H1 (cell line): ENCODE data around the gene ACRV1. TPM values are rescaled to one million over a fixed set of nuclear protein-coding genes. Genes with fewer than 3 reads are reported as not detected.

Experiments used
- CTCF ChIA-PET: fragments of 300-600 bp; sonication (Branson Sonifier 250); formaldehyde crosslinking; loops from one replicate; lab custom pipeline; 2021; ENCODE audit not compliant: partially characterized antibody; lab: Charles Lee
- POLR2A ChIA-PET: fragments of 300-600 bp; sonication (Branson Sonifier 250); formaldehyde crosslinking; loops from one replicate; lab custom pipeline; 2021; ENCODE audit warnings: inconsistent platforms; ENCODE audit not compliant: partially characterized antibody; lab: Charles Lee
- DNase-seq, 2 experiments: peaks; one replicate each; pipeline versions ENCODE4 v3.0.0 to v3.0.0-alpha.2; 2010 to 2022; ENCODE audit warnings: low spot score in 2 of 2, low read depth in 1 of 2, mixed read lengths in 1 of 2
- FAIRE-seq: peaks from 2 replicates; lab custom pipeline; 2011; peaks lifted over from hg19 to GRCh38; lab: Jason Lieb, UNC
- H2AFZ ChIP-seq: 2 replicates; pipeline ENCODE4 v1.8.1; 2012; ENCODE audit warnings: low read length, inconsistent platforms
- H2AK5ac ChIP-seq: 2 replicates; pipeline ENCODE4 v1.6.1; 2013; ENCODE audit warnings: low read depth, low read length
- H2BK120ac ChIP-seq: replicated peaks from 2 replicates; pipeline ENCODE3; 2013; ENCODE audit warnings: low read depth, low read length, inconsistent platforms
- H2BK12ac ChIP-seq: 2 replicates; pipeline ENCODE4 v1.6.1; 2013; ENCODE audit warnings: low read depth, low read length
- H2BK15ac ChIP-seq: 2 replicates; pipeline ENCODE4 v1.6.1; 2013; ENCODE audit warnings: low read length
- H2BK20ac ChIP-seq: 2 replicates; pipeline ENCODE4 v1.6.1; 2013; ENCODE audit warnings: low read length
- H2BK5ac ChIP-seq: 2 replicates; pipeline ENCODE4 v1.6.1; 2013; ENCODE audit warnings: low read depth, low read length
- H3K14ac ChIP-seq: 2 replicates; pipeline ENCODE4 v1.6.1; 2013; ENCODE audit warnings: inconsistent platforms; ENCODE audit not compliant: insufficient read length
- H3K18ac ChIP-seq: 2 replicates; pipeline ENCODE4 v1.6.1; 2013; ENCODE audit warnings: low read length; ENCODE audit errors: extremely low read depth
- H3K23ac ChIP-seq: 2 replicates; pipeline ENCODE4 v1.6.1; 2013; ENCODE audit warnings: inconsistent platforms; ENCODE audit not compliant: insufficient read length
- H3K23me2 ChIP-seq: 2 replicates; pipeline ENCODE4 v1.6.1; 2013; ENCODE audit warnings: low read depth, low read length
- H3K27ac ChIP-seq: 2 replicates; pipeline ENCODE4 v1.6.1; 2011; ENCODE audit warnings: low read depth, low read length, inconsistent platforms
- H3K27me3 ChIP-seq, 4 experiments: replicated peaks in 1 of 4; 1 replicate in 1 of 4; 2 replicates in 3 of 4; pipeline versions ENCODE4 v1.6.1 to v1.8.1; 2011 to 2013; ENCODE audit warnings: low read length in 3 of 4, mild to moderate bottlenecking in 3 of 4, inconsistent platforms in 2 of 4, mixed read lengths in 2 of 4, moderate library complexity in 1 of 4; ENCODE audit not compliant: control insufficient read depth in 3 of 4, insufficient read depth in 3 of 4; ENCODE audit errors: extremely low read depth in 1 of 4
- H3K36me3 ChIP-seq, 4 experiments: 2 replicates each; pipeline versions ENCODE4 v1.6.1 to v1.8.1; 2011 to 2013; ENCODE audit warnings: mild to moderate bottlenecking in 4 of 4, low read length in 3 of 4, moderate library complexity in 2 of 4, control low read depth in 1 of 4, inconsistent platforms in 1 of 4; ENCODE audit not compliant: insufficient read depth in 4 of 4, control insufficient read depth in 2 of 4
- H3K4ac ChIP-seq: replicated peaks from 2 replicates; pipeline ENCODE3; 2013; ENCODE audit warnings: low read length, low read depth, mixed read lengths, inconsistent platforms; ENCODE audit not compliant: insufficient read length
- H3K4me1 ChIP-seq, 4 experiments: replicated peaks in 1 of 4; 1 replicate in 1 of 4; 2 replicates in 3 of 4; pipeline versions ENCODE4 v1.6.1 to v1.8.1; 2011 to 2013; ENCODE audit warnings: low read length in 3 of 4, inconsistent platforms in 2 of 4, mixed read lengths in 1 of 4; ENCODE audit not compliant: insufficient read depth in 4 of 4, control insufficient read depth in 3 of 4
- H3K4me2 ChIP-seq, 2 experiments: 2 replicates each; pipeline versions ENCODE4 v1.6.1 to v1.8.1; 2011 to 2013; ENCODE audit warnings: low read depth in 2 of 2, low read length in 2 of 2, control low read depth in 1 of 2, inconsistent platforms in 1 of 2, mild to moderate bottlenecking in 1 of 2; ENCODE audit not compliant: insufficient read depth in 1 of 2
- H3K4me3 ChIP-seq, 4 experiments: fragments of 200-600, 300-600 bp in 1 of 4; sonication (generic), shearing (Covaris generic), sonication (Bioruptor Twin) in 1 of 4; 2 replicates each; pipeline versions ENCODE4 v1.5.1 to v1.8.1; 2011 to 2016; ENCODE audit warnings: low read length in 4 of 4, low read depth in 3 of 4, control low read depth in 2 of 4, inconsistent platforms in 2 of 4, mild to moderate bottlenecking in 2 of 4, mixed read lengths in 1 of 4, moderate library complexity in 1 of 4; ENCODE audit not compliant: insufficient read depth in 2 of 4; ENCODE audit errors: extremely low read depth in 1 of 4
- H3K56ac ChIP-seq: replicated peaks from 2 replicates; pipeline ENCODE3; 2013; ENCODE audit warnings: low read depth, mild to moderate bottlenecking, mixed read lengths, low read length, inconsistent platforms; ENCODE audit not compliant: insufficient read length
- H3K79me1 ChIP-seq: 2 replicates; pipeline ENCODE4 v1.6.1; 2013; ENCODE audit warnings: low read depth, low read length, control low read depth
- H3K79me2 ChIP-seq, 2 experiments: 2 replicates each; pipeline versions ENCODE4 v1.6.1 to v1.8.1; 2012 to 2013; ENCODE audit warnings: low read length in 2 of 2, mild to moderate bottlenecking in 2 of 2, inconsistent platforms in 1 of 2; ENCODE audit not compliant: insufficient read depth in 2 of 2, control insufficient read depth in 1 of 2
- H3K9ac ChIP-seq, 4 experiments: replicated peaks in 1 of 4; 1 replicate in 1 of 4; 2 replicates in 3 of 4; pipeline versions ENCODE4 v1.6.1 to v1.8.1; 2011 to 2013; ENCODE audit warnings: low read depth in 3 of 4, low read length in 3 of 4, control low read depth in 2 of 4, mild to moderate bottlenecking in 2 of 4, moderate library complexity in 2 of 4, inconsistent platforms in 1 of 4; ENCODE audit errors: extremely low read depth in 1 of 4
- H3K9me3 ChIP-seq, 2 experiments: 2 replicates each; pipeline versions ENCODE4 v1.6.1 to v1.8.1; 2012 to 2013; ENCODE audit warnings: mild to moderate bottlenecking in 2 of 2, moderate library complexity in 2 of 2, control low read depth in 1 of 2, inconsistent platforms in 1 of 2, low read depth in 1 of 2, low read length in 1 of 2, mixed read lengths in 1 of 2; ENCODE audit not compliant: insufficient read depth in 2 of 2
- H4K20me1 ChIP-seq, 2 experiments: replicated peaks in 1 of 2; 2 replicates each; pipeline versions ENCODE3 to v1.8.1; 2011 to 2013; ENCODE audit warnings: inconsistent platforms in 2 of 2, low read length in 2 of 2, mild to moderate bottlenecking in 1 of 2; ENCODE audit not compliant: insufficient read depth in 2 of 2, control insufficient read depth in 1 of 2
- H4K5ac ChIP-seq: 2 replicates; pipeline ENCODE4 v1.6.1; 2013; ENCODE audit warnings: low read length, low read depth, mixed read lengths, inconsistent platforms; ENCODE audit not compliant: insufficient read length
- H4K8ac ChIP-seq: 2 replicates; pipeline ENCODE4 v1.8.0; 2013; ENCODE audit warnings: mild to moderate bottlenecking, moderate library complexity, low read length, inconsistent platforms; ENCODE audit not compliant: insufficient read depth; ENCODE audit errors: extremely low read depth
- H4K91ac ChIP-seq: replicated peaks from 2 replicates; pipeline ENCODE3; 2013; ENCODE audit warnings: low read length, mixed read lengths, inconsistent platforms; ENCODE audit not compliant: insufficient read length
- ATF3 ChIP-seq: IDR thresholded peaks from 2 replicates; pipeline ENCODE4 v1.6.1; 2011; ENCODE audit warnings: low read depth, mild to moderate bottlenecking, low read length; ENCODE audit not compliant: insufficient read depth
- BCL11A ChIP-seq, 2 experiments: IDR thresholded peaks; one replicate each; pipeline ENCODE4 v1.6.1; 2011; ENCODE audit warnings: low read depth in 2 of 2, low read length in 2 of 2, mild to moderate bottlenecking in 2 of 2
- HDAC2 ChIP-seq, 2 experiments: fragments of 300-600 bp in 1 of 2; sonication (generic) in 1 of 2; IDR thresholded peaks; 2 replicates each; pipeline ENCODE4 v1.6.1; 2011 to 2012; ENCODE audit warnings: low read depth in 2 of 2, low read length in 2 of 2, mild to moderate bottlenecking in 2 of 2, moderate library complexity in 2 of 2, borderline replicate concordance in 1 of 2, inconsistent platforms in 1 of 2
- HDAC6 ChIP-seq: IDR thresholded peaks from one replicate; pipeline ENCODE4 v1.7.1; 2012; ENCODE audit warnings: low read depth, mild to moderate bottlenecking, inconsistent platforms, low read length, moderate library complexity
- KDM1A ChIP-seq: fragments of 200-600, 300-600 bp; sonication (generic); IDR thresholded peaks from 2 replicates; pipeline ENCODE4 v1.7.1; 2016; ENCODE audit warnings: mild to moderate bottlenecking, low read length, borderline replicate concordance
- POLR2A ChIP-seq, 2 experiments: IDR thresholded peaks; 1 replicate in 1 of 2; 2 replicates in 1 of 2; pipeline ENCODE4 v1.6.1; 2011; ENCODE audit warnings: low read depth in 2 of 2, low read length in 2 of 2, mild to moderate bottlenecking in 2 of 2; ENCODE audit errors: control extremely low read depth in 1 of 2
- RAD21 ChIP-seq, 2 experiments: IDR thresholded peaks in 1 of 2; conservative IDR thresholded peaks in 1 of 2; 2 replicates each; pipeline ENCODE4 v1.6.1; 2011; ENCODE audit warnings: low read depth in 2 of 2, low read length in 2 of 2, improper control_type of control experiment in 1 of 2, inconsistent platforms in 1 of 2, mild to moderate bottlenecking in 1 of 2, moderate library complexity in 1 of 2
- SUZ12 ChIP-seq: fragments of 200-600 bp; sonication (generic); IDR thresholded peaks from 2 replicates; pipeline ENCODE4 v1.6.1; 2012; ENCODE audit warnings: mild to moderate bottlenecking, inconsistent platforms, low read length, moderate library complexity, mixed read lengths
- TEAD4 ChIP-seq: IDR thresholded peaks from 2 replicates; pipeline ENCODE4 v1.6.1; 2012; ENCODE audit warnings: low read depth, low read length, inconsistent platforms, mixed read lengths
- WGBS, 2 experiments: shearing (Covaris generic) in 1 of 2; methylation state at CpG; one replicate each; pipeline versions ENCODE4 v1.1.6 to v1.1.7; 2013 to 2015; ENCODE audit warnings: low lambda C conversion rate in 2 of 2, mixed read lengths in 2 of 2, inconsistent platforms in 1 of 2, low coverage in 1 of 2, missing lambda C conversion rate in 1 of 2; ENCODE audit not compliant: insufficient replicate concordance in 2 of 2, insufficient coverage in 1 of 2, insufficient read length in 1 of 2; ENCODE audit errors: extremely low coverage in 1 of 2, missing lambda C conversion rate in 1 of 2; 5-methylcytosine and 5-hydroxymethylcytosine counted together
- polyA plus RNA-seq, 7 experiments: library from polyadenylated mRNA; depleted of rRNA in 3 of 7; stranded (reverse) in 5 of 7; unstranded in 2 of 7; fragments of >200 nt in 5 of 7; fragments of 200-250 nt in 2 of 7; gene quantifications; 1 replicate in 5 of 7; 2 replicates in 1 of 7; 4 replicates in 1 of 7; pipeline versions ENCODE4 v1.2.1 to v1.2.3, GENCODE V29; 2011 to 2013; ENCODE audit warnings: missing spikeins in 2 of 7, mixed read lengths in 2 of 7
- total RNA-seq: library from RNA; stranded (reverse); fragmentation: NEBNext Ultra II Directional; extraction: Animal tissue kit (Norgen Biotek cat#: 25700); gene quantifications from 2 replicates; pipeline ENCODE4 v1.2.1, GENCODE V29; 2021

ACRV1 gene
- total and polyA plus RNA-seq, 2 of the 8 experiments (the other 6 are each of a cell fraction or from before 2014, with no cell fraction given): 0.06 TPM; not detected in 1

- H3K23ac ChIP-seq: no peak overlapping the region
- no peaks in the 10 kb centered on the region for H4K20me1 ChIP-seq
- H3K4me1 ChIP-seq: peaks cover 0 to 5% (median 2%) of the 10 kb centered on the region in 4 experiments; a peak in 3 of 7 replicates
- H3K79me1 ChIP-seq: no peaks in the 10 kb centered on the region; the same call in 1 of the 2 replicates
- no peak overlapping the region; the same call in 1 of the 2 replicates for H2BK15ac ChIP-seq
- H3K4me3 ChIP-seq: peak overlapping the region; percentile 82 to 97 (median 92)
- peaks cover 8 to 35% of the 10 kb centered on the region in 2 experiments; a peak in 3 of 4 replicates for H3K79me2 ChIP-seq
- peak overlapping the region; percentile 98 for H4K8ac ChIP-seq
- H4K91ac ChIP-seq: peak overlapping the region; percentile 45
- H3K23me2 ChIP-seq: peaks cover 4% of the 10 kb centered on the region
- H3K27ac ChIP-seq: peak overlapping the region; percentile 98
- POLR2A ChIA-PET: interaction anchor here (0.7 to 4.0 kb wide), 28 partner anchors 9 to 436 kb away, joined by 3 to 49 read pairs (median 4); partner anchors contain the start of genes EI24, FEZ1, HYLS1 and PUS3
- FAIRE-seq: peak; percentile 7
- H3K36me3 ChIP-seq: peaks cover 4 to 48% (median 25%) of the 10 kb centered on the region in 4 experiments
- peak overlapping the region; percentile 75 to 86 for H3K4me2 ChIP-seq
- H2AFZ ChIP-seq: peak overlapping the region; percentile 44; the same call in 1 of the 2 replicates
- no peaks in the 10 kb centered on the region for H3K27me3 ChIP-seq
- H2AK5ac ChIP-seq: no peak overlapping the region
- peak; percentile 85 to 96 for DNase-seq
- H2BK5ac ChIP-seq: peak overlapping the region; percentile 94
- 2% methylated on average over 48 of the region's 51 CpGs; no CpG with 5 or more reads in 1 of the 2 experiments for WGBS, 2 experiments
- no peak overlapping the region for H2BK20ac ChIP-seq
- no peaks in the 10 kb centered on the region for H3K9me3 ChIP-seq
- H3K56ac ChIP-seq: peak overlapping the region; percentile 91
- peak overlapping the region; percentile 93; the same call in 1 of the 2 replicates for H3K18ac ChIP-seq
- peak overlapping the region; percentile 90 for H4K5ac ChIP-seq
- CTCF ChIA-PET: interaction anchor here (0.6 to 1.4 kb wide), 5 partner anchors 9 to 690 kb away, joined by 3 to 4 read pairs (median 3); no protein-coding TSS in a partner anchor
- no peak overlapping the region for H2BK120ac ChIP-seq
- no peak overlapping the region for H3K14ac ChIP-seq
- H3K9ac ChIP-seq: peak overlapping the region; percentile 92 to 99 (median 96)
- H3K4ac ChIP-seq: no peak overlapping the region
- peak overlapping the region; percentile 91; the same call in 1 of the 2 replicates for H2BK12ac ChIP-seq
- peak; percentile 78 for TF ChIP-seq ATF3
- no peak for TF ChIP-seq SUZ12
- TF ChIP-seq KDM1A: no peak
- TF ChIP-seq TEAD4: peak; percentile 70; the same call in 1 of the 2 replicates
- TF ChIP-seq HDAC2 (IDR thresholded peaks at IDR 0.05; ENCODE audit: borderline replicate concordance in 1 of 2, low read depth in 2 of 2, low read length in 2 of 2): no peak; a peak in 1 of 4 replicates
- peak; percentile 73 to 88 for TF ChIP-seq POLR2A (IDR thresholded peaks at IDR 0.05; ENCODE audit: control extremely low read depth in 1 of 2, low read depth in 2 of 2, low read length in 2 of 2)
- TF ChIP-seq HDAC6: no peak
- no peak for TF ChIP-seq RAD21 (IDR thresholded peaks at IDR 0.05 in 1 of 2, conservative IDR thresholded peaks at IDR 0.05 in 1 of 2; ENCODE audit: low read depth in 2 of 2, low read length in 2 of 2)
- no peak for TF ChIP-seq BCL11A (IDR thresholded peaks at IDR 0.05; ENCODE audit: low read depth in 2 of 2, low read length in 2 of 2)
These were observed 54.9 kb downstream of the ACRV1 start for GRCh38 chr11:125625630-125626287.
